ENCODE results near the gene ZDHHC11. TPM values are rescaled to one million over a fixed set of nuclear protein-coding genes. Genes with fewer than 3 reads are reported as not detected.
A peak's percentile ranks its signal among the peaks of the same experiment; 100 is the strongest.

The ZDHHC11 gene
- total RNA-seq, 1 donor from 2014 or later, result 11.2 TPM

GRCh38 chr5:878677-879076 lies 27.9 kb upstream of the ZDHHC11 start:
- ATAC-seq, result peak; percentile 49

GRCh38 chr5:878125-878524 lies 27.3 kb upstream of the ZDHHC11 start:
- peak; percentile 10 for ATAC-seq

- no peak for ATAC-seq
These were observed 25.9 kb upstream of the ZDHHC11 start for GRCh38 chr5:876398-877365.

- ATAC-seq, result no peak
These were observed 25.1 kb upstream of the ZDHHC11 start for GRCh38 chr5:875931-876330.

GRCh38 chr5:873328-873727 lies 22.5 kb upstream of the ZDHHC11 start:
- no peak for ATAC-seq

- no peak for ATAC-seq
These were observed 21.5 kb upstream of the ZDHHC11 start for GRCh38 chr5:872301-872700.

GRCh38 chr5:871596-872298 lies 21.0 kb upstream of the ZDHHC11 start:
- ATAC-seq, result no peak

- ATAC-seq, result no peak
These were observed 20.2 kb upstream of the ZDHHC11 start for GRCh38 chr5:870956-871355.

GRCh38 chr5:868428-869135 lies 17.8 kb upstream of the ZDHHC11 start:
- ATAC-seq, result no peak

GRCh38 chr5:867300-867870 lies 16.6 kb upstream of the ZDHHC11 start:
- no peak for ATAC-seq

GRCh38 chr5:865771-866170 lies 15.0 kb upstream of the ZDHHC11 start:
- ATAC-seq, result no peak

- ATAC-seq, result no peak
These were observed 14.4 kb upstream of the ZDHHC11 start for GRCh38 chr5:865168-865521.

GRCh38 chr5:864492-865167 lies 13.8 kb upstream of the ZDHHC11 start:
- no peak for ATAC-seq

- ATAC-seq, result no peak
These were observed 12.5 kb upstream of the ZDHHC11 start for GRCh38 chr5:863244-863805.

GRCh38 chr5:862367-863243 lies 11.8 kb upstream of the ZDHHC11 start:
- ATAC-seq, result no peak

GRCh38 chr5:861442-862366 lies 10.9 kb upstream of the ZDHHC11 start:
- peak; percentile 45 for ATAC-seq

- ATAC-seq, result peak; percentile 6
These were observed 9.8 kb upstream of the ZDHHC11 start for GRCh38 chr5:860506-861150.

GRCh38 chr5:859798-860296 lies 9.1 kb upstream of the ZDHHC11 start:
- ATAC-seq, result no peak

GRCh38 chr5:859391-859790 lies 8.6 kb upstream of the ZDHHC11 start:
- no peak for ATAC-seq

Data from esophagus mucosa (tissue), 1 donor.